ENCODE results near the gene AGPAT2. TPM values are rescaled to one million over a fixed set of nuclear protein-coding genes. Genes with fewer than 3 reads are reported as not detected.
A peak's percentile ranks its signal among the peaks of the same experiment; 100 is the strongest.

AGPAT2 gene
- total RNA-seq, 1 experiment from 2014 or later = 40.2 TPM

GRCh38 chr9:136697821-136698526, 10.7 kb upstream of the AGPAT2 start:
- no peak for ATAC-seq
- CTCF ChIA-PET = interaction anchor here (0.5 to 2.3 kb wide), 4 partner anchors 11 to 145 kb away, joined by 3 to 9 read pairs (median 4); partner anchors contain the start of gene AJM1
- no peak for DNase-seq (ENCODE audit: low spot score)

DNA sequence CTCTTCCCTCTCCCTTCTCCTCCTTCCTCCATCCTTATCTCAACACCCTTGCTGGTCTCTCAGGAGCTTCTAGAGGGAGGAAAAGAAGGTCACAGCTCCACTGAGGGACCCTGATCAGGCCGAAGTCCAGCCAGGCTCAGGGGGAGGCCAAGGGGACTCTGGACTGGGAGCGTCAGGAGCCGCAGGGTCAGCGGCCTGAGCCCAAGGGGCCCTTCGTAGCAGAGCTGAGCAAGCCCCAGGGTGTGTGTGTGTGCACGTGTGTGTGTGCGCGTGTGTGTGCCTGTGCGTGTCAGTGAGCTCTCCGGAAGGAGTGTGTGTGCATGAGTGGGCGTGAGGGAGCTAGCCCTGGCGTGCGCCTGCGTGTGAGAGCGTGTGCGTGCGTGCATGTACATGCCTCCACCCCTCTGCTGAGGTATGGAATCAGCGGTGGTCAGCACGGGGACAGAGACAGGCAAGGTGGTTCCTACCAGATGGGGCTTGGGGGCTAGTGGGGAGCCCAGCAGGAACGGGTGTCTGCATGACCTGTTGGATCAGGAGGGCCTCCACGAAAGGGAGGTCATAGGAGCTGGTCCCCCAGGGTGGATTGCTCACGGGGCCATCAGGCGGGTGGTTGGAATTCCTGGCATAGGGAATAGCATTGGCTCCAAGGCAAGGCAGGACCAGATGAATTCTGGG, 10.0 kb upstream of the AGPAT2 start:
- no peak for DNase-seq (ENCODE audit: low spot score)
- POLR2A ChIA-PET = no interaction called here

More at GRCh38 chr9:136697821-136698526, 10.7 kb upstream of the AGPAT2 start:
- POLR2A ChIA-PET = no interaction called here
- peaks cover 22% of the 10 kb centered on the region for H3K27me3 Mint-ChIP-seq (ENCODE audit: low read depth)
- H3K27ac Mint-ChIP-seq = no peak overlapping the region
- no peaks in the 10 kb centered on the region for H3K36me3 Mint-ChIP-seq
- TF ChIP-seq TEAD1 (CRISPR knock-in tag; IDR thresholded peaks at IDR 0.05) (no peak), GABPB1 (CRISPR knock-in tag; IDR thresholded peaks at IDR 0.05) (peak; percentile 38; the same call in 1 of the 2 replicates)
- no peak overlapping the region for H3K4me3 Mint-ChIP-seq
- no peaks in the 10 kb centered on the region for H3K9me3 Mint-ChIP-seq
- H3K4me1 Mint-ChIP-seq = peaks cover 8% of the 10 kb centered on the region

DNA sequence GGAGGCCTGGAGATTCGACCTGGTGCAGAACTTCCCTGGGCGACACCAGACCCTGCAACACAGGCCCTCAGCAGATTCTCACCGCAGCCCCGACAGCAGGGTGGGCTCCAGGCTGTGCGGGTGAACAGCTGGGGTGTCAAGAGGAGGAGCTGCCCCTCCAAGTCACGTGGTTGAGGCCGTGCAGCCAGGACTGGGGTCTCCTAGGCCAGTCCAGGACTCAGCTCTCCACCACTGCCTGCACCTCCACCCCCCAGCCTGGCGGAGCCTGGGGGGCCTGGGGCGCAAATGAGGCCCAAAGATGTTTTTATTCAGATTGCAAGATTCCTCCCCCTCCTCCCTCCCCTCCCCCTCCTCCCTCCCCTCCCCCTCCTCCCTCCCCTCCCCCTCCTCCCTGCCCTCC, 9.2 kb upstream of the AGPAT2 start:
- H3K4me3 Mint-ChIP-seq = no peak overlapping the region
- CTCF ChIA-PET = interaction anchor here (1.8 to 2.3 kb wide), 2 partner anchors 10 to 25 kb away, joined by 6 to 9 read pairs; no protein-coding TSS in a partner anchor
- H3K36me3 Mint-ChIP-seq = no peaks in the 10 kb centered on the region
- no peaks in the 10 kb centered on the region for H3K9me3 Mint-ChIP-seq
- H3K4me1 Mint-ChIP-seq = peaks cover 8% of the 10 kb centered on the region
- POLR2A ChIA-PET = no interaction called here
- DNase-seq (ENCODE audit: low spot score) (no peak), ATAC-seq (no peak)
- peaks cover 14% of the 10 kb centered on the region for H3K27me3 Mint-ChIP-seq (ENCODE audit: low read depth)
- no peak overlapping the region for H3K27ac Mint-ChIP-seq
- TF ChIP-seq NFE2L1 (CRISPR knock-in tag; IDR thresholded peaks at IDR 0.05) = no peak
- TF ChIP-seq, protein P1, sequence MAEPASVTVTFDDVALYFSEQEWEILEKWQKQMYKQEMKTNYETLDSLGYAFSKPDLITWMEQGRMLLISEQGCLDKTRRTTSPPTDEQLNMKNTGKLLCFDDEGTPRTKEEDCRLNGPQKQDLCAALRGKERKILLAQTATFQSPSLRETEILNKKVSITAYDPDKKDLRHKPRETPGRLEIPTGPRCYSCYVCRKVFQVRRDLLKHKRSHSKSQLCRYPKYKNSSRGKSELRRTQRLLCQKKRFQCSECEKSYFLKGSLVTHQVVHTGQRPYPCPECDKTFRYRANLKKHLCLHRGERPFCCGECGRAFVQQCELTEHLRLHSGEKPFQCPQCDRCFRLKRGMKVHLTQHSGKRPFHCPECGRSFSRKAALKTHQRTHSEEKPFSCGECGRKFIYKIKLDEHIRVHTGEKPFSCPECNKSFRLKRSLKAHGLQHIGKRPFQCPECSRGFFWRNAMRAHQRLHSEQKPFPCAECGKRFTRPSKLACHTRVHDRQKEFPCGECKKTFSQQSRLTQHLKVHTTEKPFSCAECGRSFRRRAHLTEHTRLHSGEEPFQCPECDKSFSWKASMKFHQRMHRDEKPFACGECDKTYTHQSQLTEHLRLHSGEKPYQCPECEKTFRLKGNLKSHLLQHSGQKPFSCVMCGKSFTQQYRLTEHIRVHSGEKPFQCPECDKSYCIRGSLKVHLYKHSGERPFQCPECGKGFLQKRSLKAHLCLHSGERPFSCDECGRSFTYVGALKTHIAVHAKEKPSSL (CRISPR knock-in tag; conservative IDR thresholded peaks at IDR 0.05) = no peak
- TF ChIP-seq, protein P2, sequence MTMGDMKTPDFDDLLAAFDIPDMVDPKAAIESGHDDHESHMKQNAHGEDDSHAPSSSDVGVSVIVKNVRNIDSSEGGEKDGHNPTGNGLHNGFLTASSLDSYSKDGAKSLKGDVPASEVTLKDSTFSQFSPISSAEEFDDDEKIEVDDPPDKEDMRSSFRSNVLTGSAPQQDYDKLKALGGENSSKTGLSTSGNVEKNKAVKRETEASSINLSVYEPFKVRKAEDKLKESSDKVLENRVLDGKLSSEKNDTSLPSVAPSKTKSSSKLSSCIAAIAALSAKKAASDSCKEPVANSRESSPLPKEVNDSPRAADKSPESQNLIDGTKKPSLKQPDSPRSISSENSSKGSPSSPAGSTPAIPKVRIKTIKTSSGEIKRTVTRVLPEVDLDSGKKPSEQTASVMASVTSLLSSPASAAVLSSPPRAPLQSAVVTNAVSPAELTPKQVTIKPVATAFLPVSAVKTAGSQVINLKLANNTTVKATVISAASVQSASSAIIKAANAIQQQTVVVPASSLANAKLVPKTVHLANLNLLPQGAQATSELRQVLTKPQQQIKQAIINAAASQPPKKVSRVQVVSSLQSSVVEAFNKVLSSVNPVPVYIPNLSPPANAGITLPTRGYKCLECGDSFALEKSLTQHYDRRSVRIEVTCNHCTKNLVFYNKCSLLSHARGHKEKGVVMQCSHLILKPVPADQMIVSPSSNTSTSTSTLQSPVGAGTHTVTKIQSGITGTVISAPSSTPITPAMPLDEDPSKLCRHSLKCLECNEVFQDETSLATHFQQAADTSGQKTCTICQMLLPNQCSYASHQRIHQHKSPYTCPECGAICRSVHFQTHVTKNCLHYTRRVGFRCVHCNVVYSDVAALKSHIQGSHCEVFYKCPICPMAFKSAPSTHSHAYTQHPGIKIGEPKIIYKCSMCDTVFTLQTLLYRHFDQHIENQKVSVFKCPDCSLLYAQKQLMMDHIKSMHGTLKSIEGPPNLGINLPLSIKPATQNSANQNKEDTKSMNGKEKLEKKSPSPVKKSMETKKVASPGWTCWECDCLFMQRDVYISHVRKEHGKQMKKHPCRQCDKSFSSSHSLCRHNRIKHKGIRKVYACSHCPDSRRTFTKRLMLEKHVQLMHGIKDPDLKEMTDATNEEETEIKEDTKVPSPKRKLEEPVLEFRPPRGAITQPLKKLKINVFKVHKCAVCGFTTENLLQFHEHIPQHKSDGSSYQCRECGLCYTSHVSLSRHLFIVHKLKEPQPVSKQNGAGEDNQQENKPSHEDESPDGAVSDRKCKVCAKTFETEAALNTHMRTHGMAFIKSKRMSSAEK (CRISPR knock-in tag; IDR thresholded peaks at IDR 0.05; ENCODE audit: borderline replicate concordance) = no peak
- no peak for TF ChIP-seq MXD4 (CRISPR knock-in tag; IDR thresholded peaks at IDR 0.05; ENCODE audit: borderline replicate concordance)
- TF ChIP-seq, protein P3, sequence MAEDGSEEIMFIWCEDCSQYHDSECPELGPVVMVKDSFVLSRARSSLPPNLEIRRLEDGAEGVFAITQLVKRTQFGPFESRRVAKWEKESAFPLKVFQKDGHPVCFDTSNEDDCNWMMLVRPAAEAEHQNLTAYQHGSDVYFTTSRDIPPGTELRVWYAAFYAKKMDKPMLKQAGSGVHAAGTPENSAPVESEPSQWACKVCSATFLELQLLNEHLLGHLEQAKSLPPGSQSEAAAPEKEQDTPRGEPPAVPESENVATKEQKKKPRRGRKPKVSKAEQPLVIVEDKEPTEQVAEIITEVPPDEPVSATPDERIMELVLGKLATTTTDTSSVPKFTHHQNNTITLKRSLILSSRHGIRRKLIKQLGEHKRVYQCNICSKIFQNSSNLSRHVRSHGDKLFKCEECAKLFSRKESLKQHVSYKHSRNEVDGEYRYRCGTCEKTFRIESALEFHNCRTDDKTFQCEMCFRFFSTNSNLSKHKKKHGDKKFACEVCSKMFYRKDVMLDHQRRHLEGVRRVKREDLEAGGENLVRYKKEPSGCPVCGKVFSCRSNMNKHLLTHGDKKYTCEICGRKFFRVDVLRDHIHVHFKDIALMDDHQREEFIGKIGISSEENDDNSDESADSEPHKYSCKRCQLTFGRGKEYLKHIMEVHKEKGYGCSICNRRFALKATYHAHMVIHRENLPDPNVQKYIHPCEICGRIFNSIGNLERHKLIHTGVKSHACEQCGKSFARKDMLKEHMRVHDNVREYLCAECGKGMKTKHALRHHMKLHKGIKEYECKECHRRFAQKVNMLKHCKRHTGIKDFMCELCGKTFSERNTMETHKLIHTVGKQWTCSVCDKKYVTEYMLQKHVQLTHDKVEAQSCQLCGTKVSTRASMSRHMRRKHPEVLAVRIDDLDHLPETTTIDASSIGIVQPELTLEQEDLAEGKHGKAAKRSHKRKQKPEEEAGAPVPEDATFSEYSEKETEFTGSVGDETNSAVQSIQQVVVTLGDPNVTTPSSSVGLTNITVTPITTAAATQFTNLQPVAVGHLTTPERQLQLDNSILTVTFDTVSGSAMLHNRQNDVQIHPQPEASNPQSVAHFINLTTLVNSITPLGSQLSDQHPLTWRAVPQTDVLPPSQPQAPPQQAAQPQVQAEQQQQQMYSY (CRISPR knock-in tag; IDR thresholded peaks at IDR 0.05) = no peak
- TF ChIP-seq, protein P4, sequence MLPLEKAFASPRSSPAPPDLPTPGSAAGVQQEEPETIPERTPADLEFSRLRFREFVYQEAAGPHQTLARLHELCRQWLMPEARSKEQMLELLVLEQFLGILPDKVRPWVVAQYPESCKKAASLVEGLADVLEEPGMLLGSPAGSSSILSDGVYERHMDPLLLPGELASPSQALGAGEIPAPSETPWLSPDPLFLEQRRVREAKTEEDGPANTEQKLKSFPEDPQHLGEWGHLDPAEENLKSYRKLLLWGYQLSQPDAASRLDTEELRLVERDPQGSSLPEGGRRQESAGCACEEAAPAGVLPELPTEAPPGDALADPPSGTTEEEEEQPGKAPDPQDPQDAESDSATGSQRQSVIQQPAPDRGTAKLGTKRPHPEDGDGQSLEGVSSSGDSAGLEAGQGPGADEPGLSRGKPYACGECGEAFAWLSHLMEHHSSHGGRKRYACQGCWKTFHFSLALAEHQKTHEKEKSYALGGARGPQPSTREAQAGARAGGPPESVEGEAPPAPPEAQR (CRISPR knock-in tag; IDR thresholded peaks at IDR 0.05) = no peak
- TF ChIP-seq ZNF512 (CRISPR knock-in tag; IDR thresholded peaks at IDR 0.05; ENCODE audit: borderline replicate concordance) = no peak
- no peak for TF ChIP-seq SOX15 (CRISPR knock-in tag; IDR thresholded peaks at IDR 0.05)
- TF ChIP-seq ZNF317 (CRISPR knock-in tag; IDR thresholded peaks at IDR 0.05; ENCODE audit: borderline replicate concordance, low read depth) = no peak
- TF ChIP-seq NFYB (CRISPR knock-in tag; conservative IDR thresholded peaks at IDR 0.05; ENCODE audit: low read depth) = no peak

More for the DNA sequence above, 10.0 kb upstream of the AGPAT2 start:
- H3K27me3 Mint-ChIP-seq (ENCODE audit: low read depth) = peaks cover 20% of the 10 kb centered on the region
- H3K4me3 Mint-ChIP-seq = no peak overlapping the region
- H3K4me1 Mint-ChIP-seq = peaks cover 8% of the 10 kb centered on the region
- no peak for ATAC-seq
- no peak for TF ChIP-seq FOXP1 (CRISPR knock-in tag; IDR thresholded peaks at IDR 0.05; ENCODE audit: borderline replicate concordance)
- TF ChIP-seq, protein P5, sequence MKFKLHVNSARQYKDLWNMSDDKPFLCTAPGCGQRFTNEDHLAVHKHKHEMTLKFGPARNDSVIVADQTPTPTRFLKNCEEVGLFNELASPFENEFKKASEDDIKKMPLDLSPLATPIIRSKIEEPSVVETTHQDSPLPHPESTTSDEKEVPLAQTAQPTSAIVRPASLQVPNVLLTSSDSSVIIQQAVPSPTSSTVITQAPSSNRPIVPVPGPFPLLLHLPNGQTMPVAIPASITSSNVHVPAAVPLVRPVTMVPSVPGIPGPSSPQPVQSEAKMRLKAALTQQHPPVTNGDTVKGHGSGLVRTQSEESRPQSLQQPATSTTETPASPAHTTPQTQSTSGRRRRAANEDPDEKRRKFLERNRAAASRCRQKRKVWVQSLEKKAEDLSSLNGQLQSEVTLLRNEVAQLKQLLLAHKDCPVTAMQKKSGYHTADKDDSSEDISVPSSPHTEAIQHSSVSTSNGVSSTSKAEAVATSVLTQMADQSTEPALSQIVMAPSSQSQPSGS (CRISPR knock-in tag; IDR thresholded peaks at IDR 0.05; ENCODE audit: borderline replicate concordance, low read depth) = no peak
- CTCF ChIA-PET = interaction anchor here (0.5 to 2.3 kb wide), 4 partner anchors 10 to 146 kb away, joined by 3 to 9 read pairs (median 4); partner anchors contain the start of gene AJM1
- no peak overlapping the region for H3K27ac Mint-ChIP-seq
- no peaks in the 10 kb centered on the region for H3K9me3 Mint-ChIP-seq
- no peaks in the 10 kb centered on the region for H3K36me3 Mint-ChIP-seq

Data from WTC11 (cell line).